HG03469 (cell line): ENCODE results near the gene LPAR3.

Experiments used
- ATAC-seq: cut with Tn5 transposase; IDR thresholded peaks from one replicate; pipeline ENCODE4 v1.9.1; 2021; ENCODE audit warnings: mild to moderate bottlenecking, moderate library complexity, moderate number of reproducible peaks; ENCODE audit not compliant: unreplicated experiment

LPAR3 gene

GRCh38 chr1:84780000-84780716 lies 112.8 kb downstream of the LPAR3 start:
- ATAC-seq: no peak

GRCh38 chr1:84776639-84777038 lies 116.4 kb downstream of the LPAR3 start:
- ATAC-seq: no peak

DNA sequence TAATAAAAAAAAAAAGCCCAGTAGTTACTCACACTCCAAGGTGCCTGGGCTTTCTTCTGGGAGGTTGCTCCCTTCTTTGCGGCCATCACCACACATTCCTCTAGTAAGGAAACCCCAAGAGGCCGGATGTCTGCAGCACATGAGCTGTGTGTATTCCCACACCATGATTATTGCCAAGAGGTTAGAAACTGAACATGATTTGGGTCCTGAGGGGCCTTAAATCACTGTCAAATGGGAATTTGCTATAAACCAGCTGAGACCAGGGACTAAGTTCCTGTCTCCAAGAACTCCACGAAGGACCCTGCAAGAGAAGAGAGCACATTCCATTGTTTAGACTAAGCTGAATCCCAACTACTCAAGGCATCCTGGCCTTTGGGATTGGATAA lies 117.5 kb downstream of the LPAR3 start:
- no peak for ATAC-seq

DNA sequence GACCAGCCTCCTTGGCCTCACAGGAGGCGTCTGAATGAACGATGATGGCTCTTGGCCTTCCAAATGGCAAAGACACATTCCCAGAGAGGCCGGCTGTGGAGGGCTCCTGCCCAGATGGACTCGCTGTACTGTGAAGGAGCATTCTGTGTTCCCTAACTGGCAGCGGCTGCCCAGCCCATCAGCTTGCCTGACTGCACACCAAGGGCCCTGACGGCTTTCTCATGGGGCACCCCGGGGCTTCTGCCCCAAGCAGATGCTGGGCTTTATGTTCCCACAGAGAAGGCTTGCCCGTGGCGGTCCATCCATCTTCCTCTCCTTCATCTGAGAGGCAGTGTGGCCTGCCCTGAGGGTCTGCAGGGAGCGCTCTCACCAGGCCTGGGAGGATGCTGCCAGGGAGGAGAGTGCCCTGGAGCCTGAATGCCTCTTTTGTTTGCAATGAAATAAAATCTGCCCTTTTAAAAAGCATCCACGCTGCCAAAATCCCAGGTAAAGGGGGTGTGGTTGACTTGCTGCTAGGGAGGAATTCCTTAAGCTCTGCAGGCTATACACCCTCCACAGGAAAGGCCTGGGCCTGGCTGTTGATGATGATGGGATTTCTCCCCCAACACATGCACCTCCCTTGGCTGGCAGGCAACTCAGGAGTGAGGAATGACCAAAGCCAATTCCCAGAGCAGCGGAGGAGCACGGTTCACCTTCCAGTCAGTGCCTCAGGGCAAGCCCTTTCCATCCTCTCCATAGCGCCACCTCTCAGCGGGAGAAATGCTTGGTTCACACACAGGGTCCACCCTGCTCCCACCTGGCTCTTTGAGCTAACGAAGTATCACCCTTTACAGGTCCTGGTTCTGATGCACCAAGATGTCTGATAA lies 118.1 kb downstream of the LPAR3 start:
- ATAC-seq: no peak

- no peak for ATAC-seq
Observed at GRCh38 chr1:84773933-84774497, 119.0 kb downstream of the LPAR3 start.

DNA sequence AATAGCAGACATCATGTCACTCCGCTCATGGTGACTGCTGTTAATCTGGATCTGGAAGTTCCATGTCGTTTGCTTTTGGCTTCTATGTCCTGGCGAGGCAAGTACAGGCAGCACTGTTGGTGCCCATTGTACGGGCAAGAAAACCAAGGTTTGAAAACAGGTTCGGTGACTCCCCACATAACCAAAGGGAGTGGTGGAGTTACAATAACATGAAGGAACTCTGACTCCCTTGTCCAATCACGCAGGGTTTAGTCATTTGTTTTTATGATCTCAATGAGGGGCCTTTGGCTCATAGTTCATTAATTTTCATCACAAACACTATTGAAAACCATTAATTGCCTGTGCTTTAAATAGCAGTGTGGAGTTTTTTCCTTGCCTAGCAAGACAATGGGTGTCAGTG lies 119.8 kb downstream of the LPAR3 start:
- ATAC-seq: no peak

DNA sequence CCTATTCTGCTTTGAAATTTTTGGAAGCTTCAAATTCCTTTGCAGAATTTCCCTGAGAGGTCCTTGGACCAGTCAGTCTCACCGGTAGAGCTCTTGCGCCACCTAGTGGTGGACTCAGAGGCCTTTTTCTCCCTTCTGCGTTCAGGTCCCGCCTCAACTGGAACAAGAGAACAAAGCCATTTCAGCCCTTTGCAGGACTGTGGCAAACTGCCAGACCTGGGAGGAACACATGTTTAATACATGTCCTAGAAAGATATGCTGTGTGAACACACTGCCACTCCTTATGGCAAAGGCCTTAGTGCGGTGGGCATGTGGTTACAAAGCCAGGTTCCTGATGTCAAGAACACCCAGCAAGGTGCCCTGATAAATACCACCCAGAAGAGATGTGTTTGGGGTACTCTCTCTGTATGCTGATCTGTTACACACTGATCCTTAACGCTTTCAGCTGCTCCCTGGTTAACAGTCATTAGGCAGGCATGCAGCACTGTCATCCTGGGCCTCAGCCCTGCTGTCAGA lies 120.5 kb downstream of the LPAR3 start:
- ATAC-seq: no peak

GRCh38 chr1:84771895-84772294 lies 121.1 kb downstream of the LPAR3 start:
- ATAC-seq: no peak

DNA sequence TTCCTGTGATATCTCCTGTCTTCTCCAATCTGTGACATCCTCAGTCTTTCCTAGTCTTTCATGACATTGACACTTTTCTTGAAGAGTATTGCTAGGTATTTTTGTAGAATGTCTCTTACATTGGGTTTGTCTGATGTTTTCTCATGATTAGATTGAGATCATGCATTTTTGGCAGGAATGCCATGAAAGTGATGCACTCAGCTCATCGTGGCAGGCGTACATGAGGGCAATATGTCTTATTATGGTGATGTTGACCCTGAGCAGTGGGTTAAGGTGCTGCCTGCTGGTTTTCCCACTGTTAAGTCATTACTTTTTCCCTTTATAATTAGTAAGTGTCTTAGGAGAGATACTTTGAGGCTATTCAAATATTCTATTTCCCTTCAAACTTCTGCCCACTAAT lies 122.5 kb downstream of the LPAR3 start:
- ATAC-seq: no peak

GRCh38 chr1:84769636-84770035 lies 123.4 kb downstream of the LPAR3 start:
- no peak for ATAC-seq

GRCh38 chr1:84768634-84769033 lies 124.4 kb downstream of the LPAR3 start:
- no peak for ATAC-seq

GRCh38 chr1:84763912-84764680 lies 128.9 kb downstream of the LPAR3 start:
- ATAC-seq: no peak

DNA sequence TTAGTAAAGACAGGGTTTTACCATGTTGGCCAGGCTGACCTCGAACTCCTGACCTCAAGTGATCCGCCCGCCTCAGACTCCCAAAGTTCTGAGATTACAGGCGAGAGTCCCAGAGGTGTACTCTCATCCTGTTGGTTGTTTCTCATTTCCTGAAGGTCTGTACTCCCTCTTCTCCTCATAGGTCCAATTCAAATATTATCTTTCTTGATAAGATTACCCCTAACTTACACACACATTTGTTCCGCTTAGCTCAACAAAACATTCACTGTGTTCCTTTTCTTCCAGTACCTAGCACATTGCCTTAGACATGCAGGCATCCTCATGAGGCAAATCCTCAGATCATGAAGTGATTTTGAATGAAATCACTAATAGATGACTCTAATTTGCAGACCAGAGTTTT lies 130.3 kb downstream of the LPAR3 start:
- ATAC-seq: no peak
